ENCODE data around the gene ATP1A1. TPM values are rescaled to one million over a fixed set of nuclear protein-coding genes. Genes with fewer than 3 reads are reported as not detected.

ATP1A1 gene
- total RNA-seq, 4 donors from 2014 or later, result 241 to 757 (median 415) TPM

DNA sequence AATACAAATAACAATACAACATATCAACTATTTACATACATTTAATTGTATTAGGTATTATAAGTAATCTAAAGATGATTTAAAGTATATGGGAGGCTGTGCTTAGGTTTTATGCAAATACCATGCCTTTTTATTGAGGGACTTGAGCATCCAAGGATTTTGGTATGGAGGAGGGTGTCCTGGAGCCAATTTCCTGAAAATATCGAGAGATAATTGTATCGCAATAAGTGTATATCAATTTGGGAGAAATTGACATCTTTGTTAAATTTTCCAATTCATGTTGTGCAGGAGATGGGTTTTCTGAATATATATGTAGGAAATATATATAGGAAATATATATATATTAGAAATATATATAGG lies 63.5 kb downstream of the ATP1A1 start:
- intact Hi-C loops (cut with DNase I; ENCODE audit: low total_unique reads), result no loop called here
- TF ChIP-seq, protein P1, sequence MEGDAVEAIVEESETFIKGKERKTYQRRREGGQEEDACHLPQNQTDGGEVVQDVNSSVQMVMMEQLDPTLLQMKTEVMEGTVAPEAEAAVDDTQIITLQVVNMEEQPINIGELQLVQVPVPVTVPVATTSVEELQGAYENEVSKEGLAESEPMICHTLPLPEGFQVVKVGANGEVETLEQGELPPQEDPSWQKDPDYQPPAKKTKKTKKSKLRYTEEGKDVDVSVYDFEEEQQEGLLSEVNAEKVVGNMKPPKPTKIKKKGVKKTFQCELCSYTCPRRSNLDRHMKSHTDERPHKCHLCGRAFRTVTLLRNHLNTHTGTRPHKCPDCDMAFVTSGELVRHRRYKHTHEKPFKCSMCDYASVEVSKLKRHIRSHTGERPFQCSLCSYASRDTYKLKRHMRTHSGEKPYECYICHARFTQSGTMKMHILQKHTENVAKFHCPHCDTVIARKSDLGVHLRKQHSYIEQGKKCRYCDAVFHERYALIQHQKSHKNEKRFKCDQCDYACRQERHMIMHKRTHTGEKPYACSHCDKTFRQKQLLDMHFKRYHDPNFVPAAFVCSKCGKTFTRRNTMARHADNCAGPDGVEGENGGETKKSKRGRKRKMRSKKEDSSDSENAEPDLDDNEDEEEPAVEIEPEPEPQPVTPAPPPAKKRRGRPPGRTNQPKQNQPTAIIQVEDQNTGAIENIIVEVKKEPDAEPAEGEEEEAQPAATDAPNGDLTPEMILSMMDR (IDR thresholded peaks at IDR 0.05), result no peak
- TF ChIP-seq POLR2A (IDR thresholded peaks at IDR 0.05), result no peak
- WGBS, 2 donors, result 95 to 97% methylated on average over 2 of the region's 2 CpGs

DNA sequence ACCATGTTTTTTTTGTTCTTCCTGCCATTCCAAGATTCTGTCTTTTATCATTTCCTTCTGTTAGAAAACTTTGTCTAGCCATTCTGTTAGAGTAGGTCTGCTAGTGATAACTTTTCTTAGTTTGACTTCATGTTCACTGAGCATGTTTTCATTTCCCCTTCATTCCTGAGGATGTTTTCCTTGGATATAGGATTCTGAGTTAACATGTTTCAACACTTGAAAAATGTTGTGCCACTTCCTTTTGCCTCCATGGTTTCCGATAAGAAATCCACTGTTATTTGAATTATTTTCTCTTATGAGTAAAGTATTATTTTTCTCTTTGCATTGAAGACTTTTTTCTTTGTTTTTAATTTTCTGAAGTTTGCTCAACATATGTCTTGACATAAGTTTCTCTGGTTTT lies 66.7 kb downstream of the ATP1A1 start:
- TF ChIP-seq, protein P1 (IDR thresholded peaks at IDR 0.05), result no peak
- no peak for TF ChIP-seq POLR2A (IDR thresholded peaks at IDR 0.05)
- DNase-seq (ENCODE audit: low spot score in 2 of 2), result no peak
- intact Hi-C loops (cut with DNase I; ENCODE audit: low total_unique reads), result no loop called here
- H3K4me3 ChIP-seq (ENCODE audit: low read depth, poor library complexity, severe bottlenecking), result no peak overlapping the region
- WGBS, 2 donors, result 35 to 50% methylated on average over 1 of the region's 1 CpG

More for the DNA sequence above, 63.5 kb downstream of the ATP1A1 start:
- no peak overlapping the region for H3K4me3 ChIP-seq (ENCODE audit: low read depth, poor library complexity, severe bottlenecking)
- DNase-seq (ENCODE audit: low spot score in 2 of 2), result no peak

DNA sequence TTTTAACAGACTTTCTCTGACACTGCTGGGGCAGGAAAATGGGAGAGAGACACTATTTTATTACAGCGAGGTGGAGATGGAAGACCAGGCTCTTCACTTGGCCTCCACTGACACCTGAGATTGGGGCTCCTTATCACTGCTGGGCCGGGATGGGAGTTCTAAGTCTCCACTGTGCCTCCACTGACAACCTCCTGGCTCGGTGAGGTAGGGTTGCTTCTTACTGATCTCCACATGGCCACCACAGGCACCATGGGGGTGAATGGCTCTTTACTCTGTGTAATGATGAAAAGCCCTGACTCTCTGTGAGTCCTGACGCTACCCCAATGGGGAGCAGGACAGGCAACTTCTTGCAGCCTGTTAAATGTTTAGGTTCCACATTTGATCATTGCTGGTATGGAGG lies 67.7 kb downstream of the ATP1A1 start:
- TF ChIP-seq, protein P1 (IDR thresholded peaks at IDR 0.05), result no peak
- no peak for TF ChIP-seq POLR2A (IDR thresholded peaks at IDR 0.05)
- no peak overlapping the region for H3K4me3 ChIP-seq (ENCODE audit: low read depth, poor library complexity, severe bottlenecking)
- DNase-seq (ENCODE audit: low spot score in 2 of 2), result no peak
- intact Hi-C loops (cut with DNase I; ENCODE audit: low total_unique reads), result no loop called here
- 94 to 96% methylated on average over 4 of the region's 4 CpGs for WGBS, 2 donors

DNA sequence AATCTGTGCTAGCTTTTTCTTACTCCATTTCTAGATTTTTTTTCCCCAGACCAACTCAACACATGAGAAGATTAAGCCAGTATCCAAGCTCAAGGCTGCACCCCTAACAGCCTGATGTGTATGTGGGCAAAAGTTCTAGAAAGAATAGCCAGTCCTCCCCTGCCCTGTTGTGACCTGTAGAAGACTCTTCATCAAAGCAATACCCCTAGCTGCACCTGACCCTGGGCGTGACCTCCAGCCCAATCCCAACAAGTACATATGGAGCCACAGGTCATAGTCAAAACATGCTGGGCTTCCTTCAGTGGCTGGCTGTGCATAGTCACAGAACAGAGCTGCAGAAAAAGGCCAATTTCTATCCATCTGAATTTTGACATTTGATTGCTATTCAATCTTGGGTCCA lies 72.5 kb downstream of the ATP1A1 start:
- TF ChIP-seq POLR2A (IDR thresholded peaks at IDR 0.05), result no peak
- TF ChIP-seq, protein P1 (IDR thresholded peaks at IDR 0.05), result no peak
- DNase-seq (ENCODE audit: low spot score in 2 of 2), result no peak
- 88 to 100% methylated on average over 1 of the region's 1 CpG for WGBS, 2 donors
- intact Hi-C loops (cut with DNase I; ENCODE audit: low total_unique reads), result no loop called here
- no peak overlapping the region for H3K4me3 ChIP-seq (ENCODE audit: low read depth, poor library complexity, severe bottlenecking)

DNA sequence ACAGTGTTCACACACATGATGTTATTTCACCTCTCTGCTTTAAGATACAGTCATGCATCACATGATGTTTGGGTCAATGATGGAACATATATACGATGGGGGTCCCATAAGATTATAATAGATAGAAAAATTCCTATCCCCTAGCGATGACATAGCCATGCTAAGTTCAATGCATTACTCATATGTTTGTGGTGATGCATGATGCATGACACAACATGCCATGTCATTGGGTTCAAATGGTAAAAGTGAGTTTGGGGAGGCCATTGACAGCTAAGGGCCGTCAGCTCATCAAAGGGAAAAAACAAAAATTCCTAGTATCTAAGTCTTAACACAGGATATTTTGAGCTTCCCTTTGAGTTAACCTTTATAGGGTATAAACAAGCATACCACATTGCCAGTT lies 73.6 kb downstream of the ATP1A1 start:
- 95 to 96% methylated on average over 3 of the region's 3 CpGs for WGBS, 2 donors
- TF ChIP-seq, protein P1 (IDR thresholded peaks at IDR 0.05), result no peak
- TF ChIP-seq POLR2A (IDR thresholded peaks at IDR 0.05), result no peak
- DNase-seq (ENCODE audit: low spot score in 2 of 2), result no peak
- H3K4me3 ChIP-seq (ENCODE audit: low read depth, poor library complexity, severe bottlenecking), result no peak overlapping the region
- intact Hi-C loops (cut with DNase I; ENCODE audit: low total_unique reads), result no loop called here

DNA sequence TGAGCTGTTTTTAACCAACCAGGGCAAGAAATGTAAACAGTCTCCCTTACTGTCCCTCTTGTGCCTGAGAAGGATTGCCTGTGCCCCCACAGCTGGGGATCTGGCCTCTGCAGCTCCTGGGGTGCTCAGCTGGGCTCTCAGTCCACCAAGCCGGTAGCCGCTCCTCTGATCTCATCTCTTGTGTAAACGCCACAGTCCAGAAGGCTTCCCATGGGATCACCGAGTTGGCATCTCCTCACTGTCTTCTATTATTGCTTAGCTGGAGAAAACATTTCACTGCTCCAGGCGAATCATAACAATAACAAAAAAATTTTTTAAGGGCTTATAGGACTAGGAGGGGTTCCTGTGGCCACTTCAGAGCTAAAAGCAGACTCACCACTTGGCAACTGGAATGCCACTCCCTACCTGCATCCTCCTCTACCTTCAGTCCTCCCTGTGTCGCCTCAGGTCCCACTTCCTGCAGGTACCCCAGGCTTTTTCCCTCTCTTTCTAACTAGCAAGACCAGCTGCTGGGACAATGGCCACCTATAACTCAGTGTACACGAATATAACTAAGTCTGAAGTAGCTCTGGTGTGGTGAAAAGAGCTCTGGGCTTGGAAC lies 75.8 kb downstream of the ATP1A1 start:
- TF ChIP-seq, protein P1 (IDR thresholded peaks at IDR 0.05), result no peak
- TF ChIP-seq POLR2A (IDR thresholded peaks at IDR 0.05), result no peak
- intact Hi-C loops (cut with DNase I; ENCODE audit: low total_unique reads), result no loop called here
- no peak for DNase-seq (ENCODE audit: low spot score in 2 of 2)
- H3K4me3 ChIP-seq (ENCODE audit: low read depth, poor library complexity, severe bottlenecking), result no peak overlapping the region
- WGBS, 2 donors, result 74 to 81% methylated on average over 7 of the region's 7 CpGs

Data from lower leg skin (tissue), 4 donors.